PFSK-1 (cell line): ENCODE measurements around the gene RUNX2.

Source experiments
- POLR2AphosphoS5 ChIP-seq: IDR thresholded peaks from 2 replicates; pipeline ENCODE4 v1.6.1; 2012; ENCODE audit warnings: low read depth, mild to moderate bottlenecking, control low read depth, low read length, moderate library complexity
- REST ChIP-seq, 2 experiments: IDR thresholded peaks; 2 replicates each; pipeline versions ENCODE4 v1.6.1 to v1.8.0; 2011 to 2012; ENCODE audit warnings: low read depth in 2 of 2, low read length in 2 of 2, control low read depth in 1 of 2, inconsistent platforms in 1 of 2, mild to moderate bottlenecking in 1 of 2, moderate library complexity in 1 of 2; ENCODE audit not compliant: insufficient read depth in 1 of 2
- SIN3A ChIP-seq: IDR thresholded peaks from 2 replicates; pipeline ENCODE4 v1.6.1; 2012; ENCODE audit warnings: mild to moderate bottlenecking, low read length, moderate library complexity, borderline replicate concordance; ENCODE audit not compliant: insufficient read depth

- TF ChIP-seq POLR2AphosphoS5 (no peak), REST (IDR thresholded peaks at IDR 0.05; ENCODE audit: insufficient read depth in 1 of 2, low read depth in 2 of 2, low read length in 2 of 2) (no peak), SIN3A (no peak)
Observed at GRCh38 chr6:45640811-45641210, 312.7 kb downstream of the RUNX2 start.
